ENCODE results near the gene IGFALS. TPM values are rescaled to one million over a fixed set of nuclear protein-coding genes. Genes with fewer than 3 reads are reported as not detected.

Gene IGFALS
- total and polyA plus RNA-seq, 2 experiments from 2014 or later, result 1.3 to 2.1 TPM

DNA sequence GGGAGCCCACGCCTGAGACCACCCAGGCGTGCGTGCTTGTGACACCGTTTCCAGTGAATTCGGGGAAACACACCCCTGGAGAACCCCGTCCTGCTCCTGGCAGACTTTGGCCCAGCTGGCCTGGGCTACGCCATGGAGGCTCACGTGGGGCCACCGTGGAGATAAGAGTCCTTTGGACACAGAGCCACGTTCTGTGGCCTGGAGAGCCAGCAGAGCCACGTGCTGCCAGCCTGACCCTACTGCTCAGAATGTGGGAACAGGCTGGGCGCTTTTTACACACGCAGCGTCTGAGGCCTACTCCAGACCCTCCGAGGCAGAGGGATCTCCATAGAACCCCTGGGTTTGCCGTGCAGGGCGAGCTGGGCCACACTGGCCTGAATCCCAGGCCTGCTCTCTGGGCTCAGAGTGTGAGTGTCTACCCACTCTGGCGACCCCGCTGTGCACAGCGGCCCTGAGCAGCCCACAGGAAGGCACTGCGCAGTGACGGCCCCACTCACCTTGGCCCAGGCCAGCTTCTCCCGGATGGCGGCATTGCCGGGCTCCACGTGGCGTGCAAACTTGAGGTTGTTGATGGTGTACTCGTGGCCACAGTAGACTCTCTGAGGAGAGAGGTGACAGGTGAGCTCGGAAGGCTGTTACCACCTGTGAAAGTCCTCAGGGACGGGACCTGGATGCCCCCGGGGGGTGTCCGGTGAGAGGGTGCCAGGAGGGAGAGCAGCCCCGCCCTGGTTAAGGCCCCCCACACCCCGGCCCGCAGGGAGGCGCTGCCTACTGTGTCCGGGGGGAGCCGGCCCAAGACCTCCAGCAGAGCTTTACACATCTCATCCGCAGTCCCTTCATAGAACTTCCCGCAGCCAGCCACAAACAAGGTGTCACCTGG, 23.1 kb upstream of the IGFALS start:
- TF ChIP-seq, protein P1, sequence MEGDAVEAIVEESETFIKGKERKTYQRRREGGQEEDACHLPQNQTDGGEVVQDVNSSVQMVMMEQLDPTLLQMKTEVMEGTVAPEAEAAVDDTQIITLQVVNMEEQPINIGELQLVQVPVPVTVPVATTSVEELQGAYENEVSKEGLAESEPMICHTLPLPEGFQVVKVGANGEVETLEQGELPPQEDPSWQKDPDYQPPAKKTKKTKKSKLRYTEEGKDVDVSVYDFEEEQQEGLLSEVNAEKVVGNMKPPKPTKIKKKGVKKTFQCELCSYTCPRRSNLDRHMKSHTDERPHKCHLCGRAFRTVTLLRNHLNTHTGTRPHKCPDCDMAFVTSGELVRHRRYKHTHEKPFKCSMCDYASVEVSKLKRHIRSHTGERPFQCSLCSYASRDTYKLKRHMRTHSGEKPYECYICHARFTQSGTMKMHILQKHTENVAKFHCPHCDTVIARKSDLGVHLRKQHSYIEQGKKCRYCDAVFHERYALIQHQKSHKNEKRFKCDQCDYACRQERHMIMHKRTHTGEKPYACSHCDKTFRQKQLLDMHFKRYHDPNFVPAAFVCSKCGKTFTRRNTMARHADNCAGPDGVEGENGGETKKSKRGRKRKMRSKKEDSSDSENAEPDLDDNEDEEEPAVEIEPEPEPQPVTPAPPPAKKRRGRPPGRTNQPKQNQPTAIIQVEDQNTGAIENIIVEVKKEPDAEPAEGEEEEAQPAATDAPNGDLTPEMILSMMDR (IDR thresholded peaks at IDR 0.05; ENCODE audit: low read depth, low read length), result no peak
- no peak for DNase-seq (ENCODE audit: low read depth in 1 of 2, low spot score in 1 of 2)

GRCh38 chr16:1815461-1815860, 22.0 kb upstream of the IGFALS start:
- H3K4me1 ChIP-seq (ENCODE audit: low read depth), result no peaks in the 10 kb centered on the region
- H3K4me3 ChIP-seq, result no peak overlapping the region
- no peak for DNase-seq (ENCODE audit: low read depth in 1 of 2, low spot score in 1 of 2)
- H3K27ac ChIP-seq, result no peak overlapping the region
- H3K9me3 ChIP-seq (ENCODE audit: low read depth), result no peaks in the 10 kb centered on the region
- TF ChIP-seq, protein P1 (IDR thresholded peaks at IDR 0.05; ENCODE audit: low read depth, low read length), result no peak
- no peaks in the 10 kb centered on the region for H3K27me3 ChIP-seq
- H3K36me3 ChIP-seq, result peaks cover 20% of the 10 kb centered on the region

More for the DNA sequence above, 23.1 kb upstream of the IGFALS start:
- Histone ChIP-seq H3K36me3 (peaks cover 20% of the 10 kb centered on the region), H3K27me3 (no peaks in the 10 kb centered on the region), H3K4me1 (ENCODE audit: low read depth) (no peaks in the 10 kb centered on the region), H3K27ac (no peak overlapping the region), H3K4me3 (no peak overlapping the region), H3K9me3 (ENCODE audit: low read depth) (no peaks in the 10 kb centered on the region)

DNA sequence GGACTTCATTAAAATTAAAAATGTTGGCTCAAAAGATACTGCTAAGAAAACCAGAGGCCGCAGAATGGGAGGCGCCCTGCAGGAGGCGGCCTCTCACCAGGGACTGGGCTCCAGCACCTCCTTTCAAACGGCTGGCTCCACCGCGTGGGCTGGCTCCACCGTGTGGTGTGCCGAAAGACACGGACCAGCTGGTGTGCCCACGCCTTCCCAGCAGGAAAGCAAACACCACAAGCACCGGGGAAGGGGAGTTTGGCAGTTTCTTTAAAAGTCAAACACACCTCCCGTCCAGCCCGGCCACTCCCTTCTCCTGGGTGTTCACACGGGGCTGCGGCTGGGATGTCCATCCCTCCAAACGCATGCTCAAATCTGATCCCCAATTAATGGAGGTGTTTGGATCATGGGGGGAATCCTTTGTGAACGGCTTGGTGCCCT, 19.2 kb upstream of the IGFALS start:
- Histone ChIP-seq H3K4me3 (no peak overlapping the region), H3K9me3 (ENCODE audit: low read depth) (no peaks in the 10 kb centered on the region), H3K27me3 (no peaks in the 10 kb centered on the region), H3K36me3 (peaks cover 19% of the 10 kb centered on the region), H3K27ac (no peak overlapping the region), H3K4me1 (ENCODE audit: low read depth) (no peaks in the 10 kb centered on the region)
- peak; percentile 58 to 92 for DNase-seq (ENCODE audit: low read depth in 1 of 2, low spot score in 1 of 2)
- TF ChIP-seq, protein P1 (IDR thresholded peaks at IDR 0.05; ENCODE audit: low read depth, low read length), result peak; percentile 67

GRCh38 chr16:1810536-1810935, 17.0 kb upstream of the IGFALS start:
- no peaks in the 10 kb centered on the region for H3K9me3 ChIP-seq (ENCODE audit: low read depth)
- TF ChIP-seq, protein P1 (IDR thresholded peaks at IDR 0.05; ENCODE audit: low read depth, low read length), result no peak

GRCh38 chr16:1810106-1810505, 16.6 kb upstream of the IGFALS start:
- DNase-seq (ENCODE audit: low read depth in 1 of 2, low spot score in 1 of 2), result no peak
- Histone ChIP-seq H3K4me1 (ENCODE audit: low read depth) (no peaks in the 10 kb centered on the region), H3K27ac (no peak overlapping the region), H3K9me3 (ENCODE audit: low read depth) (no peaks in the 10 kb centered on the region), H3K27me3 (no peaks in the 10 kb centered on the region), H3K4me3 (no peak overlapping the region), H3K36me3 (peaks cover 6% of the 10 kb centered on the region)
- TF ChIP-seq, protein P1 (IDR thresholded peaks at IDR 0.05; ENCODE audit: low read depth, low read length), result no peak

More at GRCh38 chr16:1810536-1810935, 17.0 kb upstream of the IGFALS start:
- peaks cover 10% of the 10 kb centered on the region for H3K36me3 ChIP-seq
- H3K4me3 ChIP-seq, result no peak overlapping the region
- H3K27me3 ChIP-seq, result no peaks in the 10 kb centered on the region
- no peak for DNase-seq (ENCODE audit: low read depth in 1 of 2, low spot score in 1 of 2)
- H3K4me1 ChIP-seq (ENCODE audit: low read depth), result no peaks in the 10 kb centered on the region
- no peak overlapping the region for H3K27ac ChIP-seq
